Gastroesophageal sphincter (tissue), 3 donors: ENCODE measurements around the gene PUS7.

ENCODE experiments used
- EP300 ChIP-seq: sonication (generic); formaldehyde crosslinking; IDR thresholded peaks from one replicate; pipeline ENCODE4 v1.6.1; 2017; ENCODE audit warnings: antibody characterized with exemption, mild to moderate bottlenecking
- POLR2A ChIP-seq, 2 donors: fragments of 450-650 bp; IDR thresholded peaks; one replicate each; pipeline ENCODE4 v1.6.1; 2017; ENCODE audit warnings: antibody characterized with exemption in 2 of 2, mild to moderate bottlenecking in 2 of 2, moderate library complexity in 1 of 2
- TF ChIP-seq, protein P1 (sequence below), 4 experiments: fragments of 200-600 bp in 2 of 4; fragments of 450-650 bp in 2 of 4; sonication (generic) in 1 of 4; IDR thresholded peaks; one replicate each; pipeline ENCODE4 v1.5.1; 2017 to 2019; ENCODE audit warnings: antibody characterized with exemption in 4 of 4, mild to moderate bottlenecking in 2 of 4, moderate library complexity in 2 of 4

GRCh38 chr7:105487579-105488571 lies 34.2 kb downstream of the PUS7 start:
- TF ChIP-seq, protein P1, sequence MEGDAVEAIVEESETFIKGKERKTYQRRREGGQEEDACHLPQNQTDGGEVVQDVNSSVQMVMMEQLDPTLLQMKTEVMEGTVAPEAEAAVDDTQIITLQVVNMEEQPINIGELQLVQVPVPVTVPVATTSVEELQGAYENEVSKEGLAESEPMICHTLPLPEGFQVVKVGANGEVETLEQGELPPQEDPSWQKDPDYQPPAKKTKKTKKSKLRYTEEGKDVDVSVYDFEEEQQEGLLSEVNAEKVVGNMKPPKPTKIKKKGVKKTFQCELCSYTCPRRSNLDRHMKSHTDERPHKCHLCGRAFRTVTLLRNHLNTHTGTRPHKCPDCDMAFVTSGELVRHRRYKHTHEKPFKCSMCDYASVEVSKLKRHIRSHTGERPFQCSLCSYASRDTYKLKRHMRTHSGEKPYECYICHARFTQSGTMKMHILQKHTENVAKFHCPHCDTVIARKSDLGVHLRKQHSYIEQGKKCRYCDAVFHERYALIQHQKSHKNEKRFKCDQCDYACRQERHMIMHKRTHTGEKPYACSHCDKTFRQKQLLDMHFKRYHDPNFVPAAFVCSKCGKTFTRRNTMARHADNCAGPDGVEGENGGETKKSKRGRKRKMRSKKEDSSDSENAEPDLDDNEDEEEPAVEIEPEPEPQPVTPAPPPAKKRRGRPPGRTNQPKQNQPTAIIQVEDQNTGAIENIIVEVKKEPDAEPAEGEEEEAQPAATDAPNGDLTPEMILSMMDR (IDR thresholded peaks at IDR 0.05) = peak in 3 of 4 experiments; percentile 27 to 51 (median 47)
- TF ChIP-seq POLR2A (IDR thresholded peaks at IDR 0.05) (no peak), EP300 (no peak)
